Ectodermal cell (in vitro differentiated cells): ENCODE measurements around the gene PFKFB2. TPM values are rescaled to one million over a fixed set of nuclear protein-coding genes. Genes with fewer than 3 reads are reported as not detected.

Experiments
- H3K27ac ChIP-seq: 2 replicates; pipeline ENCODE4 v1.7.0; 2013; ENCODE audit warnings: mild to moderate bottlenecking, low read depth, low read length; ENCODE audit not compliant: insufficient read depth, poor library complexity, severe bottlenecking
- H3K27me3 ChIP-seq: 2 replicates; pipeline ENCODE4 v1.7.0; 2013; ENCODE audit warnings: mild to moderate bottlenecking, low read length; ENCODE audit not compliant: insufficient read depth, control insufficient read depth, poor library complexity, severe bottlenecking
- H3K36me3 ChIP-seq: one replicate; pipeline ENCODE4 v1.7.0; 2013; ENCODE audit warnings: low read length; ENCODE audit not compliant: control insufficient read depth, insufficient read depth
- H3K4me1 ChIP-seq: one replicate; pipeline ENCODE4 v1.7.0; 2013; ENCODE audit warnings: low read length; ENCODE audit not compliant: control insufficient read depth, insufficient read depth
- H3K4me3 ChIP-seq: 2 replicates; pipeline ENCODE4 v1.7.0; 2013; ENCODE audit warnings: low read depth, low read length, control low read depth; ENCODE audit not compliant: insufficient read depth
- H3K9me3 ChIP-seq: 2 replicates; pipeline ENCODE4 v1.7.0; 2013; ENCODE audit warnings: mild to moderate bottlenecking, low read length, moderate library complexity; ENCODE audit not compliant: control insufficient read depth
- WGBS, 2 experiments: methylation state at CpG; one replicate each; pipeline ENCODE4 v1.1.7; 2013; ENCODE audit warnings: missing lambda C conversion rate in 2 of 2; 5-methylcytosine and 5-hydroxymethylcytosine counted together
- polyA plus RNA-seq, 4 experiments: library from polyadenylated mRNA; stranded (reverse); fragments of 50-300 nt; gene quantifications; one replicate each; pipeline ENCODE4 v1.2.3, GENCODE V29; 2013

PFKFB2 gene
- 7.4 TPM for polyA plus RNA-seq (2013, experiment 1 of 4)
- polyA plus RNA-seq (2013, experiment 2 of 4) = 8.6 TPM
- polyA plus RNA-seq (2013, experiment 3 of 4) = 4.8 TPM
- polyA plus RNA-seq (2013, experiment 4 of 4) = 6.0 TPM

- H3K4me1 ChIP-seq = peaks cover 7% of the 10 kb centered on the region
- WGBS, 2 experiments = 1 to 2% methylated on average over 56 of the region's 56 CpGs
- H3K9me3 ChIP-seq = no peaks in the 10 kb centered on the region
- peaks cover 7% of the 10 kb centered on the region for H3K27me3 ChIP-seq
- H3K36me3 ChIP-seq = no peaks in the 10 kb centered on the region
- H3K4me3 ChIP-seq = peak within 1 kb of the TSS; percentile 69
- peak within 1 kb of the TSS; percentile 58 for H3K27ac ChIP-seq
These were observed at the start of gene PFKFB2 for GRCh38 chr1:207052911-207053769. Gene PFKFB2 (plus strand): TSS chr1:207053275. CDS start chr1:207054718, 1,443 bp downstream.

GRCh38 chr1:207004931-207005830 lies 47.9 kb upstream of the PFKFB2 start:
- 47 to 51% methylated on average over 8 to 9 of the region's 9 CpGs for WGBS, 2 experiments
- no peak overlapping the region for H3K4me3 ChIP-seq
- H3K4me1 ChIP-seq = peaks cover 5% of the 10 kb centered on the region
- no peaks in the 10 kb centered on the region for H3K36me3 ChIP-seq
- no peaks in the 10 kb centered on the region for H3K27me3 ChIP-seq
- no peak overlapping the region for H3K27ac ChIP-seq
- H3K9me3 ChIP-seq = no peaks in the 10 kb centered on the region

- no peak overlapping the region for H3K27ac ChIP-seq
These were observed 47.0 kb upstream of the PFKFB2 start for GRCh38 chr1:207006083-207006482.

GRCh38 chr1:207006914-207007313 lies 46.2 kb upstream of the PFKFB2 start:
- Histone ChIP-seq H3K9me3 (no peaks in the 10 kb centered on the region), H3K27me3 (no peaks in the 10 kb centered on the region), H3K4me1 (peaks cover 5% of the 10 kb centered on the region), H3K4me3 (no peak overlapping the region), H3K27ac (no peak overlapping the region), H3K36me3 (no peaks in the 10 kb centered on the region)
- WGBS, 2 experiments = 81 to 82% methylated on average over 3 of the region's 3 CpGs

More at GRCh38 chr1:207006083-207006482, 47.0 kb upstream of the PFKFB2 start:
- no peak overlapping the region for H3K4me3 ChIP-seq
- 97 to 99% methylated on average over 3 of the region's 3 CpGs for WGBS, 2 experiments
- H3K27me3 ChIP-seq = no peaks in the 10 kb centered on the region
- H3K9me3 ChIP-seq = no peaks in the 10 kb centered on the region
- H3K4me1 ChIP-seq = peaks cover 5% of the 10 kb centered on the region
- no peaks in the 10 kb centered on the region for H3K36me3 ChIP-seq

- Histone ChIP-seq H3K27ac (no peak overlapping the region), H3K36me3 (no peaks in the 10 kb centered on the region), H3K9me3 (no peaks in the 10 kb centered on the region), H3K4me3 (no peak overlapping the region), H3K27me3 (no peaks in the 10 kb centered on the region), H3K4me1 (peaks cover 5% of the 10 kb centered on the region)
- 84 to 88% methylated on average over 5 of the region's 5 CpGs for WGBS, 2 experiments
These were observed 45.6 kb upstream of the PFKFB2 start for GRCh38 chr1:207007352-207008033.

GRCh38 chr1:207009182-207009850 lies 43.8 kb upstream of the PFKFB2 start:
- WGBS, 2 experiments = 93% methylated on average over 10 of the region's 10 CpGs
- no peaks in the 10 kb centered on the region for H3K27me3 ChIP-seq
- H3K4me3 ChIP-seq = no peak overlapping the region
- no peaks in the 10 kb centered on the region for H3K9me3 ChIP-seq
- no peak overlapping the region for H3K27ac ChIP-seq
- no peaks in the 10 kb centered on the region for H3K36me3 ChIP-seq
- H3K4me1 ChIP-seq = no peaks in the 10 kb centered on the region

- no peaks in the 10 kb centered on the region for H3K27me3 ChIP-seq
- no peak overlapping the region for H3K4me3 ChIP-seq
- no peak overlapping the region for H3K27ac ChIP-seq
- no peaks in the 10 kb centered on the region for H3K4me1 ChIP-seq
- no peaks in the 10 kb centered on the region for H3K9me3 ChIP-seq
- 92 to 94% methylated on average over 7 of the region's 7 CpGs for WGBS, 2 experiments
- no peaks in the 10 kb centered on the region for H3K36me3 ChIP-seq
These were observed 43.1 kb upstream of the PFKFB2 start for GRCh38 chr1:207009945-207010344.

- H3K27ac ChIP-seq = no peak overlapping the region
- WGBS, 2 experiments = 96% methylated on average over 2 of the region's 2 CpGs
These were observed 42.3 kb upstream of the PFKFB2 start for GRCh38 chr1:207010726-207011125.

GRCh38 chr1:207013321-207014085 lies 39.6 kb upstream of the PFKFB2 start:
- H3K9me3 ChIP-seq = no peaks in the 10 kb centered on the region
- H3K27ac ChIP-seq = no peak overlapping the region
- no peak overlapping the region for H3K4me3 ChIP-seq
- no peaks in the 10 kb centered on the region for H3K4me1 ChIP-seq
- no peaks in the 10 kb centered on the region for H3K36me3 ChIP-seq
- WGBS, 2 experiments = 68 to 72% methylated on average over 6 of the region's 6 CpGs
- H3K27me3 ChIP-seq = no peaks in the 10 kb centered on the region

More at GRCh38 chr1:207010726-207011125, 42.3 kb upstream of the PFKFB2 start:
- Histone ChIP-seq H3K4me3 (no peak overlapping the region), H3K36me3 (no peaks in the 10 kb centered on the region), H3K9me3 (no peaks in the 10 kb centered on the region), H3K27me3 (no peaks in the 10 kb centered on the region), H3K4me1 (no peaks in the 10 kb centered on the region)
